Retinal pigment epithelial cell (primary cell): ENCODE data around the gene OVOL2.

Experiments used
- DNase-seq: peaks from one replicate; pipeline ENCODE4 v3.0.0-alpha.2; 2010; ENCODE audit warnings: low read depth
- H3K4me3 ChIP-seq: 2 replicates; pipeline ENCODE4 v1.5.1; 2011; ENCODE audit warnings: mild to moderate bottlenecking, low read length, control low read depth, moderate library complexity
- TF ChIP-seq, protein P1 (sequence below): conservative IDR thresholded peaks from 2 replicates; pipeline ENCODE4 v1.5.1; 2011; ENCODE audit warnings: low read depth, low read length, control low read depth, inconsistent platforms

The OVOL2 gene

GRCh38 chr20:18005170-18005989, 52.3 kb downstream of the OVOL2 start:
- DNase-seq = no peak
- H3K4me3 ChIP-seq = no peak overlapping the region
- TF ChIP-seq, protein P1, sequence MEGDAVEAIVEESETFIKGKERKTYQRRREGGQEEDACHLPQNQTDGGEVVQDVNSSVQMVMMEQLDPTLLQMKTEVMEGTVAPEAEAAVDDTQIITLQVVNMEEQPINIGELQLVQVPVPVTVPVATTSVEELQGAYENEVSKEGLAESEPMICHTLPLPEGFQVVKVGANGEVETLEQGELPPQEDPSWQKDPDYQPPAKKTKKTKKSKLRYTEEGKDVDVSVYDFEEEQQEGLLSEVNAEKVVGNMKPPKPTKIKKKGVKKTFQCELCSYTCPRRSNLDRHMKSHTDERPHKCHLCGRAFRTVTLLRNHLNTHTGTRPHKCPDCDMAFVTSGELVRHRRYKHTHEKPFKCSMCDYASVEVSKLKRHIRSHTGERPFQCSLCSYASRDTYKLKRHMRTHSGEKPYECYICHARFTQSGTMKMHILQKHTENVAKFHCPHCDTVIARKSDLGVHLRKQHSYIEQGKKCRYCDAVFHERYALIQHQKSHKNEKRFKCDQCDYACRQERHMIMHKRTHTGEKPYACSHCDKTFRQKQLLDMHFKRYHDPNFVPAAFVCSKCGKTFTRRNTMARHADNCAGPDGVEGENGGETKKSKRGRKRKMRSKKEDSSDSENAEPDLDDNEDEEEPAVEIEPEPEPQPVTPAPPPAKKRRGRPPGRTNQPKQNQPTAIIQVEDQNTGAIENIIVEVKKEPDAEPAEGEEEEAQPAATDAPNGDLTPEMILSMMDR = no peak

DNA sequence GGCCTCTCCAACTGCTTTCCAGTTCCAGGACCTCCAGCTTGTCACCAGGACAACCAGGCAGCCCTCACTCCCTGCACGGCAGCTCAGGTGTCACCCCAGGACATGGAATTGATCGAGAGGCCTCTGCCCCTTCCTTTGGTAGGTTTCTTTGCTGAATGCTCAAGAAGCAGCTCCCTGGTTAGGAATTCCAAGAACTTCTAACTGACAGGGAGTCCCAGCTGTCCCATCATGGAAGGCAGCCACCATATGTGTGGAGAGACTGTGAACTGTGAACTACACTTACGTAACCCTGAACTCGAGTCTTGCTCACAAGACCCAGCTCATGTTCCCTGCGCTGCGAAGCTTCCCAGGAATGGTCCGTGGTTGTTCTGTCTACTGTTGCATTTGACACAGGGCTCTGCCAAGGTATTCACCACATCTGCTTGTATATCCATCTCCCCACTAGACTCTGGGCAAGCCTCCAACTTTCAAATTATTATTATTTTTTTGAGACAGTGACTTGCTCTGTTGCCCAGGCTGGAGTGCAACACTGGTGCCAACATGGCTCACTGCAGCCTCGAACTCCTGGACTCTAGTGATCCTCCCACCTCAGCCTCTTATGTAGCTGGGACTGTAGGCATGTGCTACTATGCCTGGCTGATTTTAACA, 53.2 kb downstream of the OVOL2 start:
- no peak for DNase-seq
- no peak overlapping the region for H3K4me3 ChIP-seq
- TF ChIP-seq, protein P1 = no peak

DNA sequence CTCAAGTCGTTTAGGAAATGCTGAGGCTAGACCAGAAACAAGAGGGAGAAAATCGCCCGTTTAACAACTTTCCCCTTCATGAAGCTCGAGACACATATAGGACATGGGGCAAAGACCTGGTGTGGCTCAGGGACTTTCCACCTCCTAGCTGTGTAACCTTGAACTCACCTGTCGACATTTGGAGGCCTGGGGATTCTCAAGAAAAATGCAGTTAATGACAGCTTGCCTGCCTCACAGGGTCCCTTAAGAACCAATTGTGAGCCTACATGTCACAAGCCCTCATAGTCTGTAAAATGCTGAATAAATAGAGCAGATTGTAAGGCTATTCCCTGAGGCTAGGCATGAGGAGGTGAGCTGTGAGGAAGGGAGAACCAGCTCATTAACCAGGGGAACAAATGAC, 53.8 kb downstream of the OVOL2 start:
- H3K4me3 ChIP-seq = no peak overlapping the region
- TF ChIP-seq, protein P1 = no peak
- DNase-seq = no peak

- peak; percentile 63 for DNase-seq
These were observed 56.4 kb downstream of the OVOL2 start for GRCh38 chr20:18001131-18001921.

GRCh38 chr20:17999566-17999965, 58.1 kb downstream of the OVOL2 start:
- no peak overlapping the region for H3K4me3 ChIP-seq
- TF ChIP-seq, protein P1 = no peak
- DNase-seq = no peak

More at GRCh38 chr20:18001131-18001921, 56.4 kb downstream of the OVOL2 start:
- H3K4me3 ChIP-seq = no peak overlapping the region
- TF ChIP-seq, protein P1 = no peak

GRCh38 chr20:17998446-17998845, 59.3 kb downstream of the OVOL2 start:
- TF ChIP-seq, protein P1 = no peak
- H3K4me3 ChIP-seq = no peak overlapping the region

More at GRCh38 chr20:17998446-17998845, 59.3 kb downstream of the OVOL2 start:
- no peak for DNase-seq
